ENCODE results near the gene MLST8.
"Not testable (repeated sequence)": the region's sequence is repeated elsewhere in the genome, so short reads cannot be mapped to it uniquely, and the experiment has no call there.

The MLST8 gene

DNA sequence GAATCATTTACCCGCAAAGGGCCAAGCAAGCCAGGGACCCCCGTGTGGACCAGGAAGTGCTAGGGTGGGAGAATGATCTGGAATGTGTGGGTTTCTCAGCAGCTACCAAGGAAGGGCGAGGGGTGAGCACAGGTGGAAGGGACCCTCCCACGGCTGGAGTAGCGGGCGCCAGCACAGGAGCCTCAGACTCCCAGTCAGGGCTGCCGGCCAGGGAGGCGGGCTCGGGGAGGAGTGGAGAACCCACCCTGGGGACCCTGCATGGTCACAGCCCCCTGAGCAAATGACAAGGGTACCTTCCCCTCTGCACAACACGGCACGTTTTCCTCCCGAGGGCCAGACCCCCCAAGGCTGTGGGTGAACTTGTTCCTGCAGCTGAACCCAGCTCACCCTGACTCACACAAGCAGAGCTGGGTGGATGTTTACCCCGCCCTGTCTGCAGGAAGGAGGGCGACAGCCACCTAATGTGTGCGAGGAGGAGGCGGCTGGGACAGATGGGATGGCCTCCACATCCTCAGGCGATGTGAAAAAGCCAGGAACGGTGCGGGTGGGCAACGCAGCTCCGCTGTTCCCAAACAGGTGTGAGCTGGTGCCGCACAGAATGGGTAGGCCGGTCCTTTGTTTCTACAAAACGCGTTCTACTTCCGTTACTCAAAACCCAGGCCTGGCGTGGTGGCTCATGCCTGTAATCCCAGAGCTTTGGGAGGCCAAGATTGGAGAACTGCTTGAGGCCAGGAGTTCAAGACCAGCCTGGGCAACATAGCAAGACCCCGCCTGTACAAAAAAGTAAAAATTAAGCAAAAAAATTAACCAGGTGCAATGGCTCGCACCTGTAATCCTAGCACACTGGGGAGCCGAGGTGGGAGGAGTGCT is 39.9 kb downstream of the MLST8 start:
- DNase-seq (ENCODE audit: low read depth in 2 of 2) = no peak

DNA sequence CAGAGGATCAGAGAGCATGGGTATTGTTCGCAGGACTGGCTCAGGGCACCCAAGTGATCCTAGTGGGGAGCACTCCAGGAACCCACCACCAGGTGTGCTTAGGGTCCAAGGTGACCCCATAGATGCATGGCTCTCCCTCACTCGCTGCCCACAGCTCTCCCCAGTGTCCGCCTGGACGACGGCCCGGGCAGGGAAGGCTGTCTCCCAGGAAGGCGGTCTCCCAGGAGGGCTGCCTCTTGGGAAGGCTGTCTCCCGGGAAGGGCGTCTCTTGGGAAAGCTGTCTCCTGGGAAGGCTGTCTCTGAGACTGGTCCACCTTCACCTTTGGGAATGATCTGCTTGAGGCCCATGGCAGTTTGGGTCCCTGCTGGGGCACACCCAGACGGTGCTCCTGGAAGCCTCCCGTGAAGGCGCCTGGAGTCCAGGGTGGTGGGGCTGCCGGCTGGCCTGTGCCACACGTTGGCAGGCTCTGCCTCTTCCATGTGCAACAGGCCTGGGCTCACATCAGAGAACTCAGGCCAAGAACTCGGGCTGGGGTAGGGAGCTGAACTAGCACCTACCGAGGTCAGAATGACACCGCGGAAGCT is 41.1 kb downstream of the MLST8 start:
- no peak for DNase-seq (ENCODE audit: low read depth in 2 of 2)

DNA sequence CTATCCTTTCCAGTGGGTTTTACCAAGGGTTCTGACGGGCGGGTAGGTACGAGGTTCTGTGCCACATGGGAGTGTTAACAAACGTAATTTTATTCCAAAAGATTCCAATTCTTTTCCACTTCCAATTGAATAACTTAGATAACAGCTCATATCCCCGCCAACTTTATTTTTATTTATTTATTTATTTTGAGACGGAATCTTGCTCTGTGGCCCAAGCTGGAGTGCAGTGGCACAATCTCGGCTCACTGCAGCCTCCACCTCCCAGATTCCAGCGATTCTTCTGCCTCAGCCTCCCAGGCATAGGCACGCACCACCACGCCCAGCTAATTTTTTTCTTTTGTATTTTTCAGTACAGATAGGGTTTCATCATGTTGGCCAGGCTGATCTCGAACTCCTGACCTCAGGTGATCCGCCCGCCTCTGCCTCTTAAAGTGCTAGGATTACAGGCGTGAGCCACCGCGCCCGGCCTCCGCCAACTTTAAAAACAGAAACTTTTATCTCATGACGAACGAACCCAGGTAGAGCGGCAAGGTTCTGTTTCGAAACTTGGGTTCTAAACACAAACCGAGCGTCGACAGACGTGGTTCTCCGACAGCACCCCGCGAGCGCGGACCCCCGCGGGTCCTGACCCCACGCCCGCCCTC is 45.5 kb downstream of the MLST8 start:
- DNase-seq (ENCODE audit: low read depth in 2 of 2) = peak in 1 of 2 donors; percentile 39

DNA sequence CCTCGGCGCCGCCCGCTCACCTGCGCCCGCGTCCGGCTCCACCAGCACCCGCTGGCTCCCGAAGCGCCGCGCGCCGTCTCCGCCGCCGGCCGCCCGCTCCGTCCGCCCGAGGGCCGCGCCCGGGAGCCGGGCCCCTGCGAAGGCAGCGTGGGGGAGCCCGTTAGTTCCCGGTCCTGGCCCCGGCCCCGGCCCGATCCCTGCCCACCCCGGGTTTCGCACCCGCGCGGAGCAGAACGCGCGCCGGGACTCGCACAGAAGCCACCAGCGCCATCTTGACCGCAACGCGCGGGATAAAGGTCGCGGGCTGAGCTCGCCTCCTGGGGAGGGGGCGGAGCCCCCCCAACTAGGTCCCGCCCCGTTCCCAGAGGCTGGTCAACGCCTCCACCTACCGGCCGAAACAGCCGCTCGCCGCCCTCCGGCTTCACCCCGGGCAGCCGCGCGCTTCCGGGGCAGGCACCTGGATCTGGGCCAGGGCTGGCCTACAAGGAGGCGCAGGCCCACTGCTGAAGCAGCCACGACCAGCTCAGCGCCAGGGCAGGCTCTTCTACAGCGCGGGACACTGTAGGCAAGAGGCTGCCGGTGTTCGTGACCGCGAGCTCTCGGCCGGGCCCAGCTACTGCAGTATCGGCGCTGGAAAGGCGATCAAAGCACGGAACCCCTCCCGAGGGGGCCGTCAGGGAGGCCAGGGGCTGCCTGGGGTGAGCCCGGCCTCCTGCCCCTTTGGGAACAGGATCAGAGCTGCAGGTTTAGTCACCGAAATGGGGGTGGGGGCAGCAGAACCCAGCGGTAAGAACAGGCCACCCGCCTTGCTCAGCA is 46.2 kb downstream of the MLST8 start, which contains the start of gene ECI1:
Gene ECI1, minus strand, starts transcription at position 292 of the 816 bp plus-strand sequence. Its CDS starts 21 bp downstream, at position 271.
- DNase-seq (ENCODE audit: low read depth in 2 of 2) = peak; percentile 62 to 77

DNA sequence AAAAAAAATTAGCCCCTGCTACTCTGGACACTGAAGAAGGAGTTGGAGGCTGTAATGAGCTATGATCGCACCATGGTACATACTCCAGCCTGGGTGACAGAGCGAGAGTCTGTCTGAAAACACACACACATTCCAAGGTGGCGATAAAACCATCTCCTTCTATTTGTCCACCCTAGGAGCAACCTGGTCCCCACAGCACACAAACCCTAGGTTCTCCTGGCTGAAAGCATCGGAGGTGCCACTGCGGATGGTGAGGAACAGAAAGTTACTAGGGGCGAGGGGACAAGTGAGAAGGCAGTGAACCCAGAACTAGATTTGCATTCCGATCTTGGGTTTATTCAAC is 47.5 kb downstream of the MLST8 start:
- no peak for DNase-seq (ENCODE audit: low read depth in 2 of 2)

DNA sequence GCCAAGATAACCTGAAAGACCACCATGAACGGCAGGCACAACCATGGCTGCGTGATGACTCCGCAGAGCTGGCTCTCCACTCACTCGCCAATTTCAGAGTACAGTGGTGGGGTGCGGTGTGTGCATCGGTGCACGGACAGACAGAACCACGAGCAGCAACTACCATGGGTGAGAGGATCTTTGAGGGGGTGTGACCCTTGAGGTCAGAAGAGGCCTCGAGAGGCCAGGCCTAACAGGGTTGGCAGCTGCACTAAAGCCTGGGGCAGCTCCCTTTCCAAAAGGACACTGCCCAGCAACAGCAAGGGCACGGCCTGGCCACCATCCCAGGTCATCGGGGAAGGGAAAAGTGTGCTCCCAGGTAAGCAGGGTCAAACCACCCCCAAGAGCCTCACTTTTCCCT is 48.0 kb downstream of the MLST8 start:
- DNase-seq (ENCODE audit: low read depth in 2 of 2) = no peak

DNA sequence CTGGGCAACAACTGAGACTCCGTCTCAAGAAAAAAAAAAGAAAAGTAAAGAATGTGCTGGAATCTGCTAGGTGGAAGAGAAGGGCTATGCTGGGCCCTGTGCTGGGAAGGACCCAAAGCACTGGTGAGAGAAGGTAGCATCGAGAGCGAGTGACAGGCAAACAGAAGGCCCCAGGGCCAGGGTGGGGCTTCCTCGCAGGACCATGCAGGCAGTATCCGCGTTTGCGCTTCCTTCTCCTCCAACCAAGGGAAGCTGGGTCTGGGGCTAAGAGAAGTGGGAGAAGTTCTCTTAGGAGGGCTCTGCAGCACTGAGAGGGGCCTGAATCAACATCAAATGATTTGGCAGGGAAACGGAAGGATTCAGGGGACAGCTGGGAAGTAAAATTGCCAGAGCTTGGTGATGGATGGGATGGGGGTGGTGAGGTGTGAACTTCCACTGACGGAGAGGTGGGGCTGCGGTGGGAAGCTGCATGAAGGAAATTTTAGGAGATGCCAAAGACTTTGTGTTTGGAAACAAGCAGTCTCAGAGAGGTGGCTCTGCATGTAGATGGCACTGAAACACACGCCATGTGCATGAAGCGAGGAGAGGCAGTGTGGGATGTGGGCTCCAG is 51.4 kb downstream of the MLST8 start:
- DNase-seq (ENCODE audit: low read depth in 2 of 2) = no peak

DNA sequence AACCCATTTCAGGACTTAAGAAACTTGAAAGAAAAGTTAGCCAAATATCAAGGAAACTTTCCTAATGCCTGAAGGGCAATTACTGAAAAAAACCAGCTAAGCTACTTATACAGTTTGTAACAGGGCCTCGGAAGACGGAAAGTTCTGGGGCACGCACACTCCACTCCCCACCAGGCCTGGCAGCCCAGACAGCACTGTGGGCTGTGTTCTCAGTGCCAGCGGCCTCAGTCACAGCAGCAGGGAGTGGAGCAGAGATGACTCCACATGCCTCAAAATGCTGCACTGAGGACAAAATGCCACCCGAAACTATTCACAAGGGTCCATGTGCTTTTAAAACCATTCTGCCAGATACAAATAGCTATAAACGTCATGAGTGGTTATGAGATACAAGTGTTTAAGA is 52.5 kb downstream of the MLST8 start:
- DNase-seq (ENCODE audit: low read depth in 2 of 2) = no peak

DNA sequence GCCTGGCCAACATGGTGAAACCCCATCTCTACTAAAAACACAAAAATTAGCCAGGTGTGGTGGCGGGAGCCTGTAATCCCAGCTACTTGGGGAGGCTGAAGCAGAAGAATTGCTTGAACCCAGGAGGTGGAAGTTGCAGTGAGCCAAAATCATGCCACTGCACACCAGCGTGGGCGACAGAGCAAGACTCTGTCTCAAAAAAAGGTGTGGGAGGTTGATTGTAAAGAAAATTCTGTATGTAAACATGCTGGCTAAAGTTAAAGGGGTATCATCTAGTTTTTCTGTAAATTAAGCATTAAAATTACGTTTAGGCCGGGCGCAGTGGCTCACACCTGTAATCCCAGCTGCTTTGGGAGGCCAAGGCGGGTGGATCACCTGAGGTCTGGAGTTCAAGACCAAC is 53.3 kb downstream of the MLST8 start:
- DNase-seq (ENCODE audit: low read depth in 2 of 2) = not testable (repeated sequence)
